Omental fat pad (tissue), 4 donors: ENCODE measurements around the gene FBXW5. TPM values are rescaled to one million over a fixed set of nuclear protein-coding genes. Genes with fewer than 3 reads are reported as not detected.

ENCODE experiments used
- ATAC-seq: fragments of 150-250 bp; one replicate; pipeline ENCODE4 v1.9.1; 2016; ENCODE audit warnings: mild to moderate bottlenecking, moderate library complexity; ENCODE audit not compliant: low FRiP score
- DNase-seq: peaks from one replicate; pipeline ENCODE4 v3.0.0-alpha.2; 2019; ENCODE audit warnings: low spot score
- total RNA-seq, 4 donors: library from RNA; depleted of rRNA; stranded (reverse); fragments of >200 nt; gene quantifications; one replicate each; pipeline ENCODE4 v1.1.0, GENCODE V29; 2016
- TF ChIP-seq, protein P1 (sequence below), 3 donors: fragments of 450-650 bp; IDR thresholded peaks; one replicate each; pipeline ENCODE4 v1.5.1; 2016 to 2017; ENCODE audit warnings: antibody characterized with exemption in 3 of 3, mild to moderate bottlenecking in 3 of 3, moderate library complexity in 2 of 3

The FBXW5 gene
- total RNA-seq, 4 donors from 2014 or later = 154 to 242 (median 185) TPM

DNA sequence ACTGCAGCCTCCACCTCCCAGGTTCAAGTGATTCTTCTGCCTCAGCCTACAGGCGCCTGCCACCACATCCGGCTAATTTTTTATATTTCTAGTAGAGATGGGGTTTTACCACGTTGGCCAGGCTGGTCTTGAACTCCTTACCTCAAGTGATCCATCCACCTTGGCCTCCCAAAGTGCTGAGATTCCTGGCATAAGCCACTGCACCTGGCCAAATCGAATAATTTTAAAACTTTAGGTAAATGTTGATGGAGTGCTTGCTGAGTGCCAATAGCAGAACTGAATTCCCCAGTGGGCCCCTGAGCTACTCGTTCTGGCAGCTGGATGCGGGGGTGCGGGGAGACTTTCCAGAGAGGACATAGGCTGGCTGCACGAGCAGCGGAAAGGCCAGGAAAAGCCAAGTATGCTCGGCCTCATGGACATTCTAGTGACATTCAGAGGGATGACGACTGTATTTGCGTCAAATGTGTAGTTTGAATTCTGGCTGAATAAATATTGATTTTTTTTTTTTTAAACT is 41.4 kb downstream of the FBXW5 start:
- DNase-seq (no peak), ATAC-seq (no peak)
- TF ChIP-seq, protein P1, sequence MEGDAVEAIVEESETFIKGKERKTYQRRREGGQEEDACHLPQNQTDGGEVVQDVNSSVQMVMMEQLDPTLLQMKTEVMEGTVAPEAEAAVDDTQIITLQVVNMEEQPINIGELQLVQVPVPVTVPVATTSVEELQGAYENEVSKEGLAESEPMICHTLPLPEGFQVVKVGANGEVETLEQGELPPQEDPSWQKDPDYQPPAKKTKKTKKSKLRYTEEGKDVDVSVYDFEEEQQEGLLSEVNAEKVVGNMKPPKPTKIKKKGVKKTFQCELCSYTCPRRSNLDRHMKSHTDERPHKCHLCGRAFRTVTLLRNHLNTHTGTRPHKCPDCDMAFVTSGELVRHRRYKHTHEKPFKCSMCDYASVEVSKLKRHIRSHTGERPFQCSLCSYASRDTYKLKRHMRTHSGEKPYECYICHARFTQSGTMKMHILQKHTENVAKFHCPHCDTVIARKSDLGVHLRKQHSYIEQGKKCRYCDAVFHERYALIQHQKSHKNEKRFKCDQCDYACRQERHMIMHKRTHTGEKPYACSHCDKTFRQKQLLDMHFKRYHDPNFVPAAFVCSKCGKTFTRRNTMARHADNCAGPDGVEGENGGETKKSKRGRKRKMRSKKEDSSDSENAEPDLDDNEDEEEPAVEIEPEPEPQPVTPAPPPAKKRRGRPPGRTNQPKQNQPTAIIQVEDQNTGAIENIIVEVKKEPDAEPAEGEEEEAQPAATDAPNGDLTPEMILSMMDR (IDR thresholded peaks at IDR 0.05) = no peak

DNA sequence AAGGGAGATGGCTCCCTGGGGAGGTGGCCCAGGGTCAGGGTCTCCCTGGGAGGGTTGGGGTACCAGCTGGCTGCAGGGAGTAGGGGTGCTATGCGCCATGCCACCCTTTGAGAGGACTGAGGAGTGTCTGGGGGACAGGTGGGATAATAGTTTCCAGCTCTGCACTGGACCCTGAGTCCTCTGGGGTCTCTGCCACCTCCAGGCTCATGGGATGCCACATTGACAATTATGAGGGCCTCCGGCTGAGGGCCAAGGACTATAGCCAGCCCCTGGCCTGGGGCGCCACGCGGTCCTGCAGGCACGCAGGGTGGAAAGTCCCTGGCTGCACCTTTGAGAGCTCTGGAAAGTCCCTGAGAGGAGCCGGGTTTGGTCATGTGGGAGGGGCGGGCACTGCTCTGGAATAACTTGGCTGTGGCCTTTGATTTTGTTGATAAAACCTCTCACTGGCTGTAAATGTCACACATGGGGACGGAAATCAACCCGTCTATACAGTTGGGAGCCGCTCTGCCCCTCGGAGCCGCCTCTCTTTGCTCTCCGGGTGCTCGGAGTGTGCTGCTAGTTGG is 42.2 kb downstream of the FBXW5 start:
- DNase-seq (peak; percentile 36), ATAC-seq (peak; percentile 86)
- TF ChIP-seq, protein P1 (IDR thresholded peaks at IDR 0.05) = no peak

DNA sequence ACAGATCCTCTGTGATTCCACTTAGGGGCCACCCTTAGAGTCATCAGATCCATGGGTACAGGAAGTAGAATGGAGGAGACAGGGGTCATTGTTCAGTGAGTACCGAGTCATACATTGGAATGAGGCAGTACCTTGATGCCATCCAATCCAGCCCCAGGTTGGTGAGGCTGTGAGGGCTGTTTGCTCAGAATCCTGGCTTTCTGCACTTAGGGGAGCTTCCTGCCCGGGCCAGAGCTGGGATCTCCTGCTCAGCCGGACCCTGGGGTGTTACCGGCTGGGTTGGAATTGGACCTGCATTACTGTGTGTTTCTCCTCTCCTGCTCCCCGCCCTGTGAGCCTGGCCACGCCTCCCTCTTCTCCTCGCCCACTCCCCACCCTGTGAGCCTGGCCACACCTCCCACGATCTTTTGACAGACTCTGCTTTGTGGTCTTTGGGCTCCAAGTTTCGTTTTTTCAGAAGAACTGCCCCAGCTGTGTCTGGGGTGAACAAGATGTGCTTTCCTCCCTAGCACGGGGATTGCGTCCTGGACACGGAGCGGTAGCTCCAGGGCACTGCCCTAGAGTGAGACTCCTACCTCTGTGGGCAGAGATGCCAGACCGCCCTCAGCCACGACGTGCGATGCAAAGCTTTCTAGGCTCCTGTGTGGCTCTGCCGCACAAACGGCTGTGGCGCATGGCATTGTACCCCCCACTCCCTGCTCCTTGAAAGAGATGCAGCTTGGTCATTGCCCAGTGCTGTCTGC is 42.9 kb downstream of the FBXW5 start:
- no peak for DNase-seq
- TF ChIP-seq, protein P1 (IDR thresholded peaks at IDR 0.05) = no peak
- peak; percentile 62 for ATAC-seq

DNA sequence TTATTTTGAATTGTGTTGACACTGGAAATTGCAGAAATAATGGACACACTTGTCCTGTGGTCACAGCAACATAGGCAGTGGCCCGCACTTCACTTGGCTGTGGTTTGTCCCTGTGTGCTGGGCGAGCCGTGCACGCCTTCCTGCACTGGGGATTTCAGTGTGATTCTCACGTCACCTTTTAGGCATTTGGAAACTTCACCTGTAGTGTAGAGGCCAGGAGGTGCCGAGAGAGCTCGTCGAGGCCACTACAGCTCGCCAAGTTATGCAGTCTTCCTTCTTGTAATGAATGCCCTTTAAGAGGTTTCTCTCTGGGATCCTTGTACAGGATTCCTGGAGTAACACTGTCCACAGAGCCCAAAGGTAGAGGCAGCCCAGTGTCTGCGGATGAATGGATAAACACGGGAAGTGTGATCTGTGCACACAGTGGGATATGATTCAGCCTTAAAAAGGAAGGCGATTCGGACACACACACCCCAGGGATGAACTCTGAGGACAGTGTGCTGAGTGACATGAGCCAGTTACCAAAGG is 43.5 kb downstream of the FBXW5 start:
- TF ChIP-seq, protein P1 (IDR thresholded peaks at IDR 0.05) = no peak
- ATAC-seq (no peak), DNase-seq (no peak)

DNA sequence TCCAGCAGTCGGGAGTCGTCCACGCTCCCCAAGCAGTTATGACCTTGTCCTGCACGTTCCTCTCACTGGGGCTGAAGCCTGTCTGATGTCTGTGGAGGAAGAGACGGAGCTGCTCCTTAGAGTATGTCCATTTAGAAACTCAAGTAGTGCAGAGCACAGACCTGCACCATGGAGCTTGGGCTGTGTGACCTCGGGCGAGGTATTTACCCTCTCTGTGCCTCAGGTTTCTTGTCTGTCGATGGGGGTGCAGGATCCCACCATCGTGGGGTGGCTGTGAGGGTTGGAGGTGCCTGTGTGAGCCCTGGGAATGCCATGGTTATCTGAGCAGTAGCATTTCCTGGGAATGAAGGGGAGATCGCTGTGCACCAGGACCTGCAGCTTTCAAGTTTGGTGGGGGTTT is 44.0 kb downstream of the FBXW5 start:
- ATAC-seq (no peak), DNase-seq (no peak)
- TF ChIP-seq, protein P1 (IDR thresholded peaks at IDR 0.05) = no peak

DNA sequence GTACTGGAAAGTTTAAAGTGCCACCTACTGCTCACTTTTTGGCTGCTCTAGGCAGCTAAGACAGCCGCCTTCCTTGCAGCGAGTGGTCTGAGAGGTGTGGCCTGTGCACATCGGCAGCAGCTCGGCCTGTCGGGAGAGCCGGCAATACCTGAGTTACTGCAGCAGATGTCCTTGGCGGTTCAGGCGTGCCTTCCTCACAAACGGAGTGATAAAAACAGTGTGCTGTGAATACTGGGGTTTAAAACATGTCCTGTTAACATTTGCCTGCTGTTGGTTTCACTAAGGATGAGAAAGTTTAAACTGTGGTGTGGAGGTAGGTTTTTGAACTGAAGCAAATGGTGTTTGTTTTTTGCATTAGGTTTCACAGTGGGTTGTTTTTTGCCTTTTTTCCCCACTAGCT is 45.3 kb downstream of the FBXW5 start:
- TF ChIP-seq, protein P1 (IDR thresholded peaks at IDR 0.05) = no peak
- ATAC-seq (no peak), DNase-seq (no peak)
